Sigmoid colon (tissue), 7 donors: Measurements from ENCODE around the gene PSMC3IP. TPM values are rescaled to one million over a fixed set of nuclear protein-coding genes. Genes with fewer than 3 reads are reported as not detected.

Experiments
- DNase-seq: peaks from one replicate; pipeline ENCODE4 v3.0.0-alpha.2; 2019
- H3K27ac ChIP-seq, 4 donors: fragments of 200-600 bp; sonication (generic); one replicate each; pipeline ENCODE4 v1.5.1; 2016 to 2019; ENCODE audit warnings: mild to moderate bottlenecking in 1 of 4
- H3K27me3 ChIP-seq, 3 donors: fragments of 200-600 bp; sonication (generic); one replicate each; pipeline ENCODE4 v1.5.1; 2019; ENCODE audit warnings: mild to moderate bottlenecking in 1 of 3
- H3K36me3 ChIP-seq, 4 donors: fragments of 200-600 bp; sonication (generic); one replicate each; pipeline ENCODE4 v1.5.1; 2016 to 2019
- H3K4me1 ChIP-seq, 4 donors: fragments of 200-600 bp; sonication (generic); one replicate each; pipeline ENCODE4 v1.5.1; 2017 to 2019
- H3K4me3 ChIP-seq, 4 donors: fragments of 200-600 bp; sonication (generic); one replicate each; pipeline ENCODE4 v1.5.1; 2017 to 2019; ENCODE audit warnings: mild to moderate bottlenecking in 2 of 4, moderate library complexity in 1 of 4
- H3K9me3 ChIP-seq, 4 donors: fragments of 200-600 bp in 3 of 4; sonication (generic) in 3 of 4; one replicate each; pipeline versions ENCODE4 v1.5.1 to v1.6.1; 2013 to 2019
- CTCF ChIP-seq, 4 experiments: fragments of 450-650 bp in 3 of 4; fragments of 200-600 bp in 1 of 4; IDR thresholded peaks; one replicate each; pipeline ENCODE4 v1.5.1; 2016 to 2019; ENCODE audit warnings: antibody characterized with exemption in 4 of 4, mild to moderate bottlenecking in 3 of 4, moderate library complexity in 2 of 4
- EP300 ChIP-seq, 4 donors: sonication (generic); formaldehyde crosslinking; IDR thresholded peaks; one replicate each; pipeline ENCODE4 v1.6.1; 2017; ENCODE audit warnings: antibody characterized with exemption in 4 of 4
- POLR2A ChIP-seq, 2 donors: fragments of 450-650 bp; IDR thresholded peaks; one replicate each; pipeline ENCODE4 v1.6.1; 2016; ENCODE audit warnings: antibody characterized with exemption in 2 of 2, mild to moderate bottlenecking in 2 of 2, moderate library complexity in 2 of 2
- POLR2AphosphoS5 ChIP-seq, 4 donors: sonication (generic); formaldehyde crosslinking; IDR thresholded peaks; one replicate each; pipeline ENCODE4 v1.6.1; 2017; ENCODE audit warnings: antibody characterized with exemption in 4 of 4
- WGBS, 2 donors: extraction: QIAGEN DNeasy Blood & Tissue Kit; methylation state at CpG; one replicate each; pipeline ENCODE4 v1.1.7; 2013; 5-methylcytosine and 5-hydroxymethylcytosine counted together
- intact Hi-C: fragments of 100-400 bp; cut with DNase I; formaldehyde crosslinking; loops from one replicate; pipeline ENCODE4 v1.15.1; 2023
- polyA plus RNA-seq, 3 donors: library from polyadenylated mRNA; stranded (reverse); fragments of 200-250 nt; gene quantifications; one replicate each; pipeline ENCODE4 v1.2.3, GENCODE V29; 2013
- total RNA-seq, 4 donors: library from RNA; depleted of rRNA; stranded (reverse); fragments of >200 nt; gene quantifications; one replicate each; pipeline ENCODE4 v1.1.0, GENCODE V29; 2016
- donor health status: healthy with polysubstance abuse.
- donor health status: Bipolar disorder and iron deficiency.
- donor health status: healthy.

PSMC3IP gene
- total and polyA plus RNA-seq, 7 donors, result 2.3 to 10.3 (median 5.3) TPM

DNA sequence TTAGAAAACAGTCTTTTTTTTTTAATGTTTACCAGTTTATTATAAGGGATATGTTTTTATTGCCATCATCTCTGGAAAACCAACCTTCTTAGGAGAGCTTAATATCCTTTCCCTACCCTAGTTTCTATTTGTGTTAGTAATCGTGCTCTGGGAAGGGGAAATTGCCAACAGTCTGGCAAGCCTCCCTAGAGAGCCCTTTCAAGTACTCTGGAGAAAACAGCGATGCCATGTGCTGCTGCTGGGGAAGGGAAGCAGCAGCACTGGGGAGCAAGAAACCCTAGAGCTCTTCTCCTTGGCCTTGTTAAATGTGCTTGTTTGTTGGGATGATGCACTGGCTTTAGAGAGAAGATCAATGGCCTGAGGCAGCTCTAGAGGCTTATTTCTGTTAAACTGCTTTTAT is 21.4 kb upstream of the PSMC3IP start:
- intact Hi-C loops, result no loop called here
- DNase-seq, result peak; percentile 62
- Histone ChIP-seq H3K4me1 (peaks cover 0 to 19% (median 11%) of the 10 kb centered on the region in 4 donors), H3K36me3 (peaks cover 0 to 18% (median 3%) of the 10 kb centered on the region in 4 donors), H3K27ac (peak overlapping the region in 1 of 4 donors; percentile 29), H3K27me3 (no peaks in the 10 kb centered on the region), H3K9me3 (no peaks in the 10 kb centered on the region), H3K4me3 (no peak overlapping the region)
- TF ChIP-seq POLR2AphosphoS5 (IDR thresholded peaks at IDR 0.05), result no peak
- no peak for TF ChIP-seq POLR2A (IDR thresholded peaks at IDR 0.05)
- no peak for TF ChIP-seq CTCF (IDR thresholded peaks at IDR 0.05)
- TF ChIP-seq EP300 (IDR thresholded peaks at IDR 0.05), result no peak
- WGBS, 2 donors, result 35 to 38% methylated on average over 2 of the region's 2 CpGs

DNA sequence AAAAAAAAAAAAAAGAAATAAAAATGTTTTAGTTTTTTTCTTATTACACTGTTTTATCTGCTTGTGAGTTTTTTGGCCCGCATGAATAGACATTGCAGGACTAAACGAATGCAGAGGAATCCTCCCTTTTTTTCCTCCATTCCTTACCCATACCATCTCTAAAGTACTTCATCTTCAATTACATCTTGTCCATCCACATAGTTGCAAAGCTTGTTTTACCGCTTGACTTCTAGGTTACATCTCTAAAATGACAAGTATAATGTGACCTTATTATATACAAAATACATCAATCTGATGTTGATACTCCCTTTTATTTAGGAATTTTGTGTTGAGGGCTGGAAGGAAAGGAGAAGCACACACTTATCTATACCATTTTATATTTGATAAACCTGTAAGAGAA is 18.9 kb upstream of the PSMC3IP start:
- TF ChIP-seq EP300 (IDR thresholded peaks at IDR 0.05) (no peak), CTCF (IDR thresholded peaks at IDR 0.05) (no peak), POLR2AphosphoS5 (IDR thresholded peaks at IDR 0.05) (no peak), POLR2A (IDR thresholded peaks at IDR 0.05) (no peak)
- no peaks in the 10 kb centered on the region for H3K27me3 ChIP-seq
- intact Hi-C loops, result no loop called here
- no peak for DNase-seq
- 91 to 94% methylated on average over 3 of the region's 3 CpGs for WGBS, 2 donors
- H3K4me1 ChIP-seq, result peaks cover 0 to 14% (median 11%) of the 10 kb centered on the region in 4 donors
- no peak overlapping the region for H3K27ac ChIP-seq
- H3K9me3 ChIP-seq, result no peaks in the 10 kb centered on the region
- H3K4me3 ChIP-seq, result no peak overlapping the region
- peaks cover 0 to 23% (median 4%) of the 10 kb centered on the region in 4 donors for H3K36me3 ChIP-seq

DNA sequence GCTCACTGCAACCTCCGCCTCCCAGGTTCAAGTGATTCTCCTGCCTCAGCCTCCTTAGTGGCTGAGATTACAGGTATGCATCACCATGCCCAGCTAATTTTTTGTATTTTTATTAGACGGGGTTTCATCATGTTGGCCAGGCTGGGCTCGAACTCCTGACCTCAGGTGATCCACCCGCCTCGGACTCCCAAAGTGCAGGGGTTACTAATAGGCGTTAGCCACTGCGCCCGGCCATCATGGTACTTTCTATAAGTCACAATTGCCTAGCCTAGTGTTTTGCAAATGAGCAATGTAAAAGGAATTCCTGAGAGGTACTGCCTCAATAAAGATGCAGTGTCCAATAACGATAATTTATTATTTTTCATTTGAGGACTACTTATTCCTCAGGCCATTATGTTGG is 13.9 kb upstream of the PSMC3IP start:
- 97% methylated on average over 9 of the region's 9 CpGs for WGBS, 2 donors
- Histone ChIP-seq H3K27ac (no peak overlapping the region), H3K4me1 (no peaks in the 10 kb centered on the region), H3K9me3 (no peaks in the 10 kb centered on the region), H3K4me3 (no peak overlapping the region), H3K27me3 (no peaks in the 10 kb centered on the region), H3K36me3 (peaks cover 16 to 65% (median 35%) of the 10 kb centered on the region in 4 donors)
- intact Hi-C loops, result no loop called here
- DNase-seq, result peak; percentile 12
- TF ChIP-seq EP300 (IDR thresholded peaks at IDR 0.05), result no peak
- TF ChIP-seq POLR2AphosphoS5 (IDR thresholded peaks at IDR 0.05), result no peak
- TF ChIP-seq POLR2A (IDR thresholded peaks at IDR 0.05), result no peak
- TF ChIP-seq CTCF (IDR thresholded peaks at IDR 0.05), result no peak

GRCh38 chr17:42590886-42591285 is 13.4 kb upstream of the PSMC3IP start:
- no peaks in the 10 kb centered on the region for H3K27me3 ChIP-seq
- H3K36me3 ChIP-seq, result peaks cover 16 to 69% (median 37%) of the 10 kb centered on the region in 4 donors
- H3K27ac ChIP-seq, result no peak overlapping the region
- intact Hi-C loops, result no loop called here
- H3K9me3 ChIP-seq, result no peaks in the 10 kb centered on the region
- H3K4me1 ChIP-seq, result peaks cover 0 to under 1% (median 0%) of the 10 kb centered on the region in 4 donors
- WGBS, 2 donors, result 94 to 95% methylated on average over 2 of the region's 2 CpGs
- TF ChIP-seq POLR2AphosphoS5 (IDR thresholded peaks at IDR 0.05) (no peak), EP300 (IDR thresholded peaks at IDR 0.05) (no peak), POLR2A (IDR thresholded peaks at IDR 0.05) (no peak), CTCF (IDR thresholded peaks at IDR 0.05) (no peak)
- no peak overlapping the region for H3K4me3 ChIP-seq
- DNase-seq, result no peak
